ENCODE measurements around the gene ZNF668. TPM values are rescaled to one million over a fixed set of nuclear protein-coding genes. Genes with fewer than 3 reads are reported as not detected.

ZNF668 gene
- total and polyA plus RNA-seq, 2 of the 13 experiments (the other 11 are each of a cell fraction or from before 2014, with no cell fraction given): 3.8 to 9.8 TPM

- TF ChIP-seq ATF2 (CRISPR knock-in tag; IDR thresholded peaks at IDR 0.05): peak; percentile 46; the same call in 1 of the 2 replicates
- no peak for TF ChIP-seq PTBP1 (IDR thresholded peaks at IDR 0.05; ENCODE audit: low read depth, low read length, poor library complexity, severe bottlenecking)
- peak; percentile 49; the same call in 1 of the 2 replicates for TF ChIP-seq NFYB (CRISPR knock-in tag; IDR thresholded peaks at IDR 0.05)
- TF ChIP-seq CBX5 (CRISPR knock-in tag; IDR thresholded peaks at IDR 0.05; ENCODE audit: borderline replicate concordance): 0 out of 2 replicates have a peak, but pooled peaks have one; percentile 37
- peak; percentile 59 for TF ChIP-seq GABPA (IDR thresholded peaks at IDR 0.05; ENCODE audit: low read depth, low read length)
- peak; percentile 70 for TF ChIP-seq GABPA (CRISPR knock-in tag; IDR thresholded peaks at IDR 0.05; ENCODE audit: low read depth)
- 0 out of 2 replicates have a peak, but pooled peaks have one; percentile 51 for TF ChIP-seq ZNF274 (CRISPR knock-in tag; IDR thresholded peaks at IDR 0.05)
- no peak for TF ChIP-seq RERE (CRISPR knock-in tag; IDR thresholded peaks at IDR 0.05; ENCODE audit: low read depth)
- TF ChIP-seq ZNF782 (CRISPR knock-in tag; IDR thresholded peaks at IDR 0.05; ENCODE audit: borderline replicate concordance): peak; percentile 65; the same call in 1 of the 2 replicates
- peak; percentile 91 for TF ChIP-seq ZNF687 (CRISPR knock-in tag; IDR thresholded peaks at IDR 0.05)
- TF ChIP-seq ZNF724P (CRISPR knock-in tag; IDR thresholded peaks at IDR 0.05; ENCODE audit: borderline replicate concordance): peak; percentile 25; the same call in 1 of the 2 replicates
- TF ChIP-seq EHMT2 (IDR thresholded peaks at IDR 0.05; ENCODE audit: borderline replicate concordance, low read depth, low read length): no peak
- TF ChIP-seq ZNF224 (CRISPR knock-in tag; IDR thresholded peaks at IDR 0.05): peak; percentile 87; the same call in 1 of the 2 replicates
- peak; percentile 7; the same call in 1 of the 2 replicates for TF ChIP-seq ZNF317 (CRISPR knock-in tag; IDR thresholded peaks at IDR 0.05)
- 0 out of 2 replicates have a peak, but pooled peaks have one; percentile 60 for TF ChIP-seq PBX3 (CRISPR knock-in tag; IDR thresholded peaks at IDR 0.05; ENCODE audit: borderline replicate concordance)
- TF ChIP-seq ZNF501 (CRISPR knock-in tag; IDR thresholded peaks at IDR 0.05): peak; percentile 82; the same call in 1 of the 2 replicates
Observed at GRCh38 chr16:31108035-31108793, 34.2 kb upstream of the ZNF668 start, which contains the start of gene BCKDK (continued).

Data from HepG2 (cell line).